Raji (cell line): Measurements from ENCODE around the gene PTPRN2.

Experiments used
- POLR2A ChIP-seq: IDR thresholded peaks from 2 replicates; pipeline ENCODE4 v1.6.1; 2011; ENCODE audit warnings: low read depth, low read length, control low read depth; ENCODE audit not compliant: insufficient read depth

Gene PTPRN2

GRCh38 chr7:157979636-157980340 lies 607.8 kb downstream of the PTPRN2 start:
- no peak for TF ChIP-seq POLR2A

GRCh38 chr7:157978766-157979165 lies 608.9 kb downstream of the PTPRN2 start:
- TF ChIP-seq POLR2A: no peak

- TF ChIP-seq POLR2A: no peak
These were observed 609.7 kb downstream of the PTPRN2 start for GRCh38 chr7:157977717-157978496.

GRCh38 chr7:157977306-157977705 lies 610.3 kb downstream of the PTPRN2 start:
- no peak for TF ChIP-seq POLR2A

- no peak for TF ChIP-seq POLR2A
These were observed 611.2 kb downstream of the PTPRN2 start for GRCh38 chr7:157976406-157976805.

- TF ChIP-seq POLR2A: no peak
These were observed 611.9 kb downstream of the PTPRN2 start for GRCh38 chr7:157975401-157976372.

- no peak for TF ChIP-seq POLR2A
These were observed 612.9 kb downstream of the PTPRN2 start for GRCh38 chr7:157974678-157975230.

- TF ChIP-seq POLR2A: no peak
These were observed 613.5 kb downstream of the PTPRN2 start for GRCh38 chr7:157973971-157974677.

GRCh38 chr7:157972914-157973313 lies 614.7 kb downstream of the PTPRN2 start:
- no peak for TF ChIP-seq POLR2A

- TF ChIP-seq POLR2A: no peak
These were observed 616.1 kb downstream of the PTPRN2 start for GRCh38 chr7:157971501-157971900.

- no peak for TF ChIP-seq POLR2A
These were observed 616.9 kb downstream of the PTPRN2 start for GRCh38 chr7:157970744-157971143.

- no peak for TF ChIP-seq POLR2A
These were observed 617.6 kb downstream of the PTPRN2 start for GRCh38 chr7:157969995-157970394.

GRCh38 chr7:157966490-157966889 lies 621.1 kb downstream of the PTPRN2 start:
- TF ChIP-seq POLR2A: no peak

- no peak for TF ChIP-seq POLR2A
These were observed 623.1 kb downstream of the PTPRN2 start for GRCh38 chr7:157964521-157964920.
